AG08396 (cell line): ENCODE results near the gene VAMP5.
A peak's percentile ranks its signal among the peaks of the same experiment; 100 is the strongest.
"Not testable (repeated sequence)": the region's sequence is repeated elsewhere in the genome, so short reads cannot be mapped to it uniquely, and the experiment has no call there.

Experiments
- DNase-seq: peaks from one replicate; pipeline ENCODE4 v3.0.0; 2012; ENCODE audit warnings: low spot score, mixed read lengths

VAMP5 gene

GRCh38 chr2:85550486-85550885 is 33.7 kb upstream of the VAMP5 start:
- no peak for DNase-seq

DNA sequence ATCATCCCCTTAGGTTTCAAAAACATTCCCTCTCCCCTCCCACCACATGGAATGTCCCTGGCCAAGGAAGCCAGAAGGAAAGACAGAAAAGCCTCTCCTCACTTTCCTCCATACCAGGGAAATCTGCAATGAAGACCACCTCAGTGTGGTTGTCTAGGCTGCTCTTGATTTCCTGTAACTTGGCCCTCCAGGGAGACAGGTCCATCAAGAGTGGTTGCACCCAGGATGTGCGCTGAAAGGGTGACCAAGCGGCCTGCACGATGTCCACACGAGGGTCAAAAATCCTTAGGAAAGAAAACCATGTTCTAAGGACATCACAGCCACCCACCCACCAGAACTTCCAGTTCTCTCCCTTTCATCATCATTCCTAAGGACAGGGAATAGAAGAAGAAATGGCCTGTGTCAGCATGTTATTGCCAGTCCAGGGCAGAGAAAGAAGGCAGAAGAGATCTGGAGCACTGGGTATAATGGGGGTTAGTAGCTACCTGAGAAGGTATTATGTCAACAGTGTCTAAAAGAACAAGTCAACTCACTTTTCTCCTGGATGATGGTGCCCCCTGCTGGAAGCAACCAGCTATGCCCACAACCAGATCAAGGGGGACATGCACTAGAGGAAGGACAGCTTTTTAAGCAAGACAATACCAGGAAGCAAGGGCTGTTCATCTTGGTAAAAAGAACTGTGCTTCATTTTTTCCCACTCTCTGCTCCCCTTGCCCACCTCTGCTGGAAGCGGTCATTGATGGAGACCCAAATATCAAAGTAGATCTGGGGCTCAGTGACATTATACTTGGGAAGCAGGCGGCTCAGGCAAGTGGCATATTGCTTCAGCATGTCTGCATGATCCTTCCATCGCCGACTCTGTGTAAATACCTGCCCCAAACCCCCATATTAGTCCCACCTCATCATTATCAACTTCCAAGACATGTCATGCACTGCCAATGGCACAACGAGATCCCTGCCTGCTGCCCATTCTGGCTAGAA is 32.2 kb upstream of the VAMP5 start:
- DNase-seq: peak; percentile 56

- DNase-seq: no peak
Observed at GRCh38 chr2:85553184-85553583, 31.0 kb upstream of the VAMP5 start.

DNA sequence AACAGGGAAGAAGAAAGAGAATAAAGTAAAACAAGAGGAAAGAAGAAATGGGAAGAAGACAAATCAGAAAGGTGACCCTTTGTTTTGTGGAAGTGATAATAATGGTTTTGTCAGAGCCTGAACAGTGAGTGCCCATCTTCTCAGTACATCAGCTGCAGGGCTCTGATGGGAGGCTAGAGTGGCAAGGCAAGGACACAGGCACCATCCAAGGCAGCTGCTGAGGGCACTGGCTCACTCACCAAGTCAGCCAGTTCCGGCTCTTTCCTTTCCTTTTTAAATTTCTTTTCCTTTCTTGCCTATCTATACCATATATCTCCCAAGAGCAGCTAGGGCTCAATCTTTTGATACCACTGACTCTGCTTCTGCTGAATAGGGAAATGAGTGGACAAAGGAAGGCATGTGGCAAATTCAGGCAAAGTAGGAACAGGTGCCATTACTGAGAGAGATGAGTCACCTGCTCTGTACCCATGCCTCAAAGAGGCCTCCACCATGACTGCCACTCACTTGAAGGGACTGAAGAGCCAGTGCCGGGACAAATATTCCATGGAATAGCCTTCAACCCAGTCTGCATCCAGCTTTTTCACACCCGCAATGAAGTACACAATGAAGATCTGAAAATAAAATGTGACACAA is 29.1 kb upstream of the VAMP5 start:
- no peak for DNase-seq

DNA sequence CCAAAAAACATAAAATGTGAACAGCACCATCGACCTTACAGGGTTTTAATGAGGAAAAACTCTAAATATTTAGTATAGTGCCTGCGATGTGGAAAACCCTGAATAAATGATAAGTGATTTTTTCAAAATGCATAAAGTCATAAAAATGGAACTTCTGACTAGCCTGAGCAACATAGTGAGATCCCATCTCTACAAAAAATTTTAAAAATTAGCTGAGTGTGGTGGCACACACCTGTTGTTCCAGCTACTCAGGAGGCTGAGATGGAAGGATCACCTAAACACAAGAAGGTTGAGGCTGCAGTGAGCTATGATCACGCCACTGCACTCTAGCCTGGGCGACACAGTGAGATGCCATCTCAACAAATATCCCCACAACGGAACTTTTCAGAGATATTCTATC is 27.1 kb upstream of the VAMP5 start:
- no peak for DNase-seq

GRCh38 chr2:85558160-85558559 is 26.1 kb upstream of the VAMP5 start:
- no peak for DNase-seq

DNA sequence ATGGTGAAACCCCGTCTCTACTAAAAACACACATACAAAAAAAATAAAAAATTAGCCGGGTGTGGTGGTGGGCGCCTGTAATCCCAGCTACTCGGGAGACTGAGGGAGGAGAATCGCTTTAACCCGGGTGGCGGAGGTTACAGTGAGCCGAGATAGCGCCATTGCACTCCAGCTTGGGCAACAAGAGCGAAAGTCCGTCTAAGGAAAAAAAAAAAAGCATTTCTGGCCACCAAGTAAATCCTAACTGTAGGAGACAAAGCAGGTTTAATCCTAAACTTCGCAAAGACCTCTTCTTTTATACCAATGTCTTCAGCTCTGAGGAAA is 23.9 kb upstream of the VAMP5 start:
- DNase-seq: not testable (repeated sequence)

DNA sequence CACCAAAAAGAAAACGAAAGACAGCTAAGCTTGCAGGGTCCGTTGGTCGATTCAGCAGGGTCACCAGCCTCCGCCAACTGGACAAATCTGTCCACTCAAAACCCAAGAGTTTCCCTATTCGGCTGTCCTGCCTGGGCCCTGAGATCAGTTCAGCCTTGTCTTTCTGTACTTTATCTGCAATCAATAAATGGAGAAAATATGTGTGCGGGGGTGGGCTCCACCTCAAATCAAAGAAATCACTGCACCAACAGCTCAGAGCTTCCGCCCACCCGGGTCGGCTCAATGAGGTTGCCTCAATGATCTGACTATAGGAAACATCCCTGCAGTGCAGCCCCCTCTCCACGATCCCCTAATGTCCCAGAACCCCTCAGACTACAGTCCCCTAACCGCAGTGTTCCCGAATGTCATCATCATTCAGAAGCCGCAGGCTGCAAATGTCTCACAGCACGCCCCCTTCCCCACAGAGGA is 23.4 kb upstream of the VAMP5 start:
- peak; percentile 12 for DNase-seq

DNA sequence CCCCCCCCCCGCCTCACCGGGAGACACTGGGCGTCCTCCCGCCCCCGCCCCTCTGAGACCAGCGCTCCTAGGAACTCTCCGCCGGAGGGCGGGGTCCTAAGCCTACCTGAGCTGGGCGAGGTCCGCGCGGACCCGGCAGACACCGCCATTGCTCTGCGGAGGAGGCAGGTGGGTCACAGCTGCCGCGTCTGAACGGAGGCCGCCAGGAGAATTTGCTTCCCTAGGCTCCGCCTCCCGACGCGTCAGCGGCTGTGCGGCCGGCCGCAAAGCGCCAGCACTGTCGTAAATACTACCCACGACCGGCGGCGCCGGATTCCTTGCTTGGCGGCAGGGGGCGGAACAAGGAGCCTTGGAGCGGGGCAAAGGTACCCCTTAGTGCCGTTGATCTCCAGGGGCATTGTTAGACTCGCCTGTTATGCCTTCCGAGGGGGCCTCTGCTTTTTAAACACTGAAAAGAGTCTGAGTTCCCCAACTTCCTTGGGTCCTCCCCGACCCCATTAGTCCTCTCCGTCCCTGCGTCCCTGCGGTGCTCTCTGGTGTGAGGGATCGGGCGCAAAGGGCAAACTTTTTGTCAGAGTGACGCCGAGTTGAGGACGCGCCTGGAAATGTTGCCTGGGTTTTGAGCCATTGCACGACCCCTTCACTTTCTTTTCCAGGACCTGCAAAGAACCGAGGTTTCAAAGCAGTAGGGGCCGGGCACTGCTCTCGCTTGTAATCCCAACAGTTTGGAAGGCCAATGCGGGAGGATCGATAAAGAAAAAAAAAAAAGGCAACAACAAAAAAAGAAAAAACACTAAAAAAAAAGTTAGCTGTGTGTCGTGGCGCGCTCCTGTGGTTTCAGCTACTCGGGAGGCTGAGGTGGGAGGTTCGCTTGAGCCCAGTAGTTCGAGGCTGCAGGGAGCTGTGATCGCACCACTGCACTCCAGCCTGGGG is 22.7 kb upstream of the VAMP5 start, which contains the start of gene GGCX:
Gene GGCX (minus strand): TSS at position 214 of the 933 bp plus-strand sequence. CDS start 65 bp downstream, at position 149.
- peak; percentile 92 for DNase-seq

DNA sequence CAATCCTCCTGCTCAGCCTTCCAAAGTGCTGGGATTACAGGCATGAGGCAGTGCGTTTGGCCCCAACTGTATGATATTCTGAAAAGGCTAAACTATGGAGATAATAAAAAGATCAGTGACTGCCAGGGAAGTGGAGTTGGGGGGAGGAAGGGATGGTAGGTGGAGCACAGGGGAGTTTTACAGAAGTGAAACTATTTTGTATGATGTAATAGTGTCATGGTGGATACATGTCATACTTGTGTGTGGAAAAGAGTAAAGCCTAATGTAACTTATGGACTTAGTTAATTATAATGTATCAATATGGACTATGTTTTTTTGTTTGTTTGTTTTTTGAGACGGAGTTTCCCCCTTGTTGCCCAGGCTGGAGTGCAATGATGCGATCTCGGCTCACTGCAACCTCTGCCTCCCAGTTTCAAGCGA is 20.1 kb upstream of the VAMP5 start:
- DNase-seq: no peak

- DNase-seq: no peak
Observed at GRCh38 chr2:85566265-85566664, 18.0 kb upstream of the VAMP5 start.

- DNase-seq: no peak
Observed at GRCh38 chr2:85575739-85576138, 8.5 kb upstream of the VAMP5 start.

- DNase-seq: no peak
Observed at GRCh38 chr2:85577063-85577385, 7.2 kb upstream of the VAMP5 start.

- DNase-seq: peak; percentile 29
Observed at GRCh38 chr2:85577386-85578242, 6.6 kb upstream of the VAMP5 start, which contains the start of gene VAMP8. Gene VAMP8 (plus strand): TSS chr2:85577586. CDS start chr2:85577647, 61 bp downstream.

DNA sequence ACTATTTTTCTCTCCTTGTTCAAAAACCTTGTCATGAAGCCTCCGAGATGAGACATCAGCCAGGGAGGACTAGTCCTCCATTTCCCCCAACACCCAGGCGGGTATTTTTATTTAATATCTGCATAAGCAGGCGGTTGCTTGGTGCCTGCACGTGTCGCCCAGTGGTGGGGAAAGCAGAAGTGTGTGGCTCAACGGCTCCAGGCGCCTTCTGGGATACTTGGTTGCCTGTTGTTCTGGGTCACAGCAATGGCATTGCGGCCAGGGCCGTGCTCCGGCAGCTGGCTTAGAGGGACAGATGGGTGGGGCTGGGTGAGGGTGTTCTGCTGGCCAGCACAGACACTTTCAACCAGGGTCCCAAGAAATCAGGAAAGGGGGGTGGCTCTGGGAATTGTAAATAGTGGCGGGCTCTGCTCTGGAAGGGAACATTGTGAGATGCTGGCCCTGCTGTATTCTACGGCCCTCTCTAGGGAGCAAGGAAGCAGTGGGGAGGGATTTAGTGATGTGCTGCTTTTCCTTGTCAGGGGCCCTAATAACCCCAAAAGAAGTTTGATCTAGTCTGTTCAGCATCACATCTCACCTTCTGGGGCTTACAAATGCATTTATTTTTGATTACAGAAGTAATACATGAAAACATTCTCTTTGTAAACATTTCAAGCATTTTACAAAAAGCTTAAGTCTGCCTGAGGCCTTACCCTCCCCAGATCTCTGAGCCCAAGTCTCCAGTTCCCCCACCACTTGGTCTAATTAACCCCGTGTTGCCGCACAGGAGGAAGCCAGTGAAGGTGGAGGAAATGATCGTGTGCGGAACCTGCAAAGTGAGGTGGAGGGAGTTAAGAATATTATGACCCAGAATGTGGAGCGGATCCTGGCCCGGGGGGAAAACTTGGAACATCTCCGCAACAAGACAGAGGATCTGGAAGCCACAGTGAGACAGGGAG is 5.7 kb upstream of the VAMP5 start:
- DNase-seq: no peak

- DNase-seq: peak; percentile 38
Observed at GRCh38 chr2:85579266-85579935, 4.8 kb upstream of the VAMP5 start.

DNA sequence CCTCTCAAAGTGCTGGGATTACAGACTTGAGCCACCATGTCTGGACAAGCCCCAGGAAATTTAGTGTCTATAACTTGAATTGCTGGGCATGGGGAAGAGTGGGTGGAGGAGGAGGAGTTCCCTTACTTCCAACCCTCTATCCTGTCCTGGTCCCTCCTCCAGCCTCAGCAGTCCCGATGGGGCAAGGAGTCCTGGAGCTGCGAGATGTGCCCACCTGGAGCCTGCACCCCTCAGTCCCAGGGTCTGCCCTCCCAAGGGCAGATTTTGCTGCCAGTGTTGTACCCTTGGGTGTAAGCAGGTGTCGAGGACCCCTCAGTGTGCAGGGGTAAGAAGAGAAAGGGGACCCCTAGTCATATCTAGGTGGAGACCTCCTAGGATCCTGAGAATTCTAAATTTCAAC is 4.0 kb upstream of the VAMP5 start:
- no peak for DNase-seq

DNA sequence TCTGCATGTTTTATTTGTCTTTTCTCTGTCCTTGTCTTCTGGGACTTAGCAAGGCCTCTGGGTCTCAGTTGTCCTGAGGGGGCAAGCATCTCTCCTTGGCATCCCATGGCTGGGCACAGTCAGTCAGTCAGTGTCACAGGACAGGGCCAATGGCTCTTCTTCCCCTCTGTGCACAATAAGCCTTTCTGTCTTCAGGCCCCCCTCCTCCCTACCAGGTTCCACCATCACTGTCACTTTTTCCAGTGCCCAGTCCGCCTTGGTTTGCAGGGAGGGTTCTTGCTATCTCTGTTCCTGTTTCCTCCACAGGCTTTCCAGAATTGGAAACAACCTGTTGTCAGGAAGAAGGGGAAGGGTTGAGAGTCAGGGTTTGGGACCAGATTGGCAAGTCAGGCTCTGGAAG is 1.7 kb upstream of the VAMP5 start:
- DNase-seq: no peak

- DNase-seq: no peak
Observed at GRCh38 chr2:85583667-85584353, 421 bp upstream of the VAMP5 start.
